PFSK-1 (cell line): ENCODE data around the gene RNF39.

Experiments used
- SIN3A ChIP-seq: IDR thresholded peaks from 2 replicates; pipeline ENCODE4 v1.6.1; 2012; ENCODE audit warnings: mild to moderate bottlenecking, low read length, moderate library complexity, borderline replicate concordance; ENCODE audit not compliant: insufficient read depth
- TAF1 ChIP-seq: IDR thresholded peaks from 2 replicates; pipeline ENCODE4 v1.6.1; 2012; ENCODE audit warnings: low read length, control low read depth, borderline replicate concordance; ENCODE audit not compliant: insufficient read depth

DNA sequence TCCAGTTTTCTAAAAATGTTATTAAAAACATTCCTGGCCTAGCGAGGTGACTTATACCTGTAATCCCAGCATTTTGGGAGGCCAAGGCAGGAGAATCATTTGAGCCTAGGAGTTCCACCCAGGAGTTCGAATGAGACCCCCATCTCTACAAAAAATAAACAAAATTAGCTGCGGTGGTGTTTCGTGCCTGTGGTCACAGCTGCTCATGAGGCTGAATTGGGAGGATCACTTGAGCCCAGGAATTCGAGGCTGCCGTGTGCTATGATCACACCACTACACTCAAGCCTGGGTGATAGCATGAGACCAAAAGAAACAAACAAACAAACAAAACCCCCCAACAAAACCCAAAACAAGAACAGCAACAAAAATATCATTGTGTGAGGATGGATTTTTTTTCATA, 34.3 kb downstream of the RNF39 start:
- no peak for TF ChIP-seq SIN3A
- no peak for TF ChIP-seq TAF1
